Activated B cell treated with CpG ODN at 0.5 μM for 24 hours (primary cell): ENCODE measurements around the gene RAB43. TPM values are rescaled to one million over a fixed set of nuclear protein-coding genes. Genes with fewer than 3 reads are reported as not detected.

Experiments
- ATAC-seq: fragments of 200-7000 bp; cut with Tn5 transposase; one replicate; pipeline ENCODE4 v1.10.0; 2021; ENCODE audit warnings: low read depth, mild to moderate bottlenecking, moderate library complexity
- CTCF ChIA-PET: fragments of 350-600 bp; sonication (Branson Sonifier 250); formaldehyde crosslinking; loops from one replicate; lab custom pipeline; 2021; ENCODE audit warnings: antibody characterized with exemption; lab: Charles Lee
- POLR2A ChIA-PET: fragments of 350-600 bp; sonication (Branson Sonifier 250); formaldehyde crosslinking; loops from one replicate; lab custom pipeline; 2021; ENCODE audit warnings: antibody characterized with exemption; lab: Charles Lee
- DNase-seq: peaks from one replicate; pipeline ENCODE4 v3.0.0; 2022
- H3K27ac Mint-ChIP-seq: one replicate; pipeline ENCODE4 v1.8.0; 2020; ENCODE audit warnings: mixed read lengths
- H3K27me3 Mint-ChIP-seq: one replicate; pipeline ENCODE4 v1.8.0; 2021; ENCODE audit warnings: mixed read lengths
- H3K36me3 Mint-ChIP-seq: one replicate; pipeline ENCODE4 v1.8.0; 2021; ENCODE audit warnings: low read depth, mixed read lengths
- H3K4me1 Mint-ChIP-seq: one replicate; pipeline ENCODE4 v1.8.0; 2021; ENCODE audit warnings: mixed read lengths
- H3K4me3 Mint-ChIP-seq: one replicate; pipeline ENCODE4 v1.8.0; 2020; ENCODE audit warnings: mild to moderate bottlenecking, mixed read lengths
- H3K9me3 Mint-ChIP-seq: one replicate; pipeline ENCODE4 v1.8.0; 2020; ENCODE audit warnings: mixed read lengths
- intact Hi-C: fragments of 100-400 bp; cut with micrococcal nuclease; formaldehyde crosslinking; loops from one replicate; pipeline ENCODE4 v1.15.1; 2024
- total RNA-seq: library from RNA; stranded (reverse); gene quantifications from 2 replicates; pipeline ENCODE4 v1.2.3, GENCODE V29; 2022
- TF ChIP-seq, protein P1 (sequence below): fragments of 200-600 bp; IDR thresholded peaks from one replicate; pipeline ENCODE4 v1.8.0; 2022; ENCODE audit warnings: antibody characterized with exemption, mild to moderate bottlenecking

Gene RAB43
- total RNA-seq, 1 donor from 2014 or later = 12.8 TPM

DNA sequence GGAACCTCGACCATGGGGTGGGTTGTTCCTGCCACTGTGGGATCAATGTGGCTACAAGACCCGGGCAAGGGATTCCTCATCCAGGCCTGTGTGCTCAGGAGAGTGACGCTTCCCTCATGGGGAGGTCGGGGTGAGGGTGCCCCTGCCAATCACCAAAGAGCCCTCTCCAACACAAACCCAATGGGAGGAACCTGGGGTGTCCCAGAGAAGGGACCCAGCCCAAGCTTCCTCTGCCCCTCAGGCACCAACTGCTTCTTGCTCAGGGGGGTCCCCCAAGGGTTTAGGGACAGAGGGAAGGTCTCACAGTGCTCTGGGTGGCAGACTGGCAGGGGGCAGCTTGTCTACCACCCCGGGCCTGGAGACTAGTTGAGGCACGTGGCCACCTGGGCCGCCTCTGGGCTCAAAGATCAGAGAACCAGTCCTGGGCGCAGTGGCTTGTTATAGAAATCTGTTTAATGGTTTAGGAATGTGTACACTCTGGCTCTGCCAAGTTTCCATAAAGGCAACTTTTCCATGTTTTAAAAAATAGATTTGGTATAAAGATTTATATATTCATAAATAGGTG, 34.4 kb downstream of the RAB43 start:
- Mint-ChIP-seq H3K9me3 (no peaks in the 10 kb centered on the region), H3K36me3 (peaks cover 7% of the 10 kb centered on the region), H3K27me3 (no peaks in the 10 kb centered on the region), H3K27ac (no peak overlapping the region), H3K4me1 (no peaks in the 10 kb centered on the region), H3K4me3 (no peak overlapping the region)
- ChIA-PET POLR2A (no interaction called here), CTCF (no interaction called here)
- TF ChIP-seq, protein P1, sequence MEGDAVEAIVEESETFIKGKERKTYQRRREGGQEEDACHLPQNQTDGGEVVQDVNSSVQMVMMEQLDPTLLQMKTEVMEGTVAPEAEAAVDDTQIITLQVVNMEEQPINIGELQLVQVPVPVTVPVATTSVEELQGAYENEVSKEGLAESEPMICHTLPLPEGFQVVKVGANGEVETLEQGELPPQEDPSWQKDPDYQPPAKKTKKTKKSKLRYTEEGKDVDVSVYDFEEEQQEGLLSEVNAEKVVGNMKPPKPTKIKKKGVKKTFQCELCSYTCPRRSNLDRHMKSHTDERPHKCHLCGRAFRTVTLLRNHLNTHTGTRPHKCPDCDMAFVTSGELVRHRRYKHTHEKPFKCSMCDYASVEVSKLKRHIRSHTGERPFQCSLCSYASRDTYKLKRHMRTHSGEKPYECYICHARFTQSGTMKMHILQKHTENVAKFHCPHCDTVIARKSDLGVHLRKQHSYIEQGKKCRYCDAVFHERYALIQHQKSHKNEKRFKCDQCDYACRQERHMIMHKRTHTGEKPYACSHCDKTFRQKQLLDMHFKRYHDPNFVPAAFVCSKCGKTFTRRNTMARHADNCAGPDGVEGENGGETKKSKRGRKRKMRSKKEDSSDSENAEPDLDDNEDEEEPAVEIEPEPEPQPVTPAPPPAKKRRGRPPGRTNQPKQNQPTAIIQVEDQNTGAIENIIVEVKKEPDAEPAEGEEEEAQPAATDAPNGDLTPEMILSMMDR = no peak
- no peak for DNase-seq
- intact Hi-C loops = no loop called here
- no peak for ATAC-seq

DNA sequence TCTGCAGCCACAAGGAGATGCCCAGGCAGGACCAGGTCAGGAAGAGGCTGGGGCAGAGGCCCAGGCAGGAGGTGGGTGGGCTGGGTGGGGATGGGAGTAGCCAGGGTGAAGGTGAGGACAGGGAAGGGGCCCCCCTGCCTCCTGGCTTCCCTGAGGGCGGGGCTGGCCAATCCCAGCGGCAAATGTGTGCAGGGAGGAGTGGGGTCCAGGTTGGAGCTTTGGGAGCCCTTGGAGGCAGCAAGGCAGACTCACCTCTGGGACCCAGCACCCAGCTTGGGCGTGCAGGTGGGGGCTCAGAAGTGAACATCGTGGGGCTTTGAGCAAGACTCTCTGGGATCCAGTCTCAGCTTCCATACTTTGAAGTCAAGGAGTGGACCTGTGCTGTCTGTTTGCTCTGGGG, 35.8 kb downstream of the RAB43 start:
- DNase-seq (no peak), ATAC-seq (no peak)
- Mint-ChIP-seq H3K9me3 (no peaks in the 10 kb centered on the region), H3K4me1 (no peaks in the 10 kb centered on the region), H3K27me3 (peaks cover 2% of the 10 kb centered on the region), H3K36me3 (no peaks in the 10 kb centered on the region), H3K27ac (no peak overlapping the region), H3K4me3 (no peak overlapping the region)
- TF ChIP-seq, protein P1 = no peak
- intact Hi-C loops = no loop called here
- CTCF ChIA-PET = interaction anchor here (0.7 kb wide), 1 partner anchor 115 kb away, joined by 3 read pairs; no protein-coding TSS in a partner anchor
- POLR2A ChIA-PET = interaction anchor here (0.8 kb wide), 1 partner anchor 35 kb away, joined by 3 read pairs; no protein-coding TSS in a partner anchor

DNA sequence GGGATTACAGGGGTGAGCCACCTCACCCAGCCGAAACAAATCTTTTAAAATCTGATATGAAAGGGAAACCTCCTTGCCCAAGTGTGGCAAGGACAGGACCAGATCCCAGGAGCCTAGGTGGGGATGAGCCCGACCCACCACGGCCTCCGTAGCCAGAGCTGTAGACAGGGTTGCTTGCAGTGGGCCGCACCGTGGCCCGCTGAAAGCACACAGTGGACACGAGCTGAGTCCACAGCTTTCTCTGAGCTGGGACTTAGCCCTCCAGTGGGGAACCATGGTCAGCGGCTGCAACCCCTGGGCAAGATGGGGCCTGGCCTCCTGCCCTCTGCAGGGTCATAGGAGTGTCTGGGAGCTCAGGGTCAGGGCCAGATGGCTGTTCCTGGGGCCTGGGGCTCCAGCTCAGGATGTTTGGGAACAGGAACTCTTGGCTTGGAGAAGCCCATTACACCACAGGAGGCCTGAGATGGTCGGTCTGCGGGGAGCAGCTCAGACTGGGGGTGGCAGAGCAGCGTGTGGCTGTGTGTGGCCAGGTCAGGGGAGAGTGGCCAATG, 36.4 kb downstream of the RAB43 start:
- ChIA-PET CTCF (interaction anchor here (0.6 kb wide), 1 partner anchor 269 kb away, joined by 4 read pairs; no protein-coding TSS in a partner anchor), POLR2A (interaction anchor here (0.8 kb wide), 1 partner anchor 35 kb away, joined by 3 read pairs; no protein-coding TSS in a partner anchor)
- Mint-ChIP-seq H3K36me3 (no peaks in the 10 kb centered on the region), H3K27ac (no peak overlapping the region), H3K4me3 (no peak overlapping the region), H3K27me3 (peaks cover 2% of the 10 kb centered on the region), H3K4me1 (no peaks in the 10 kb centered on the region), H3K9me3 (no peaks in the 10 kb centered on the region)
- TF ChIP-seq, protein P1 = no peak
- DNase-seq (no peak), ATAC-seq (no peak)
- intact Hi-C loops = no loop called here

DNA sequence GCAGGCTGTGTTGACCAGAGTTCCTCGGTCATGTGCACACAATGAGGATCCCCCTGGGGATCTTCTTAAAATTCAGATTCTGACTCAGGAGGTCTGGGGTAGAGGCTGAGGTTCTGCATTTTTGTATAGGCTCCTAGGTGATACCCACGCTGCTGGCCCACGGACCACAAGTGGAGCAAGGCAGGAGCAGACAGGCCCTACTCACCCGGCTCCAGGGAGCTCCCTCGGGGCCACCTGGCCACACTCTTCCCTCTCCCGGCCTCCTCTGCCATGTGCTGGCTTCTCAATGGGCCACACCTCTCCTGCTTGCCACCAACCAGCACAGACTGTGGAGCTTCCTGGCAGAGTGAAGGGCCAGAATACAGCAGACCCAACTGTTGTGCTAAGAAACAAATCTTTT, 37.1 kb downstream of the RAB43 start:
- intact Hi-C loops = no loop called here
- TF ChIP-seq, protein P1 = no peak
- ATAC-seq (no peak), DNase-seq (no peak)
- Mint-ChIP-seq H3K27me3 (peaks cover 2% of the 10 kb centered on the region), H3K36me3 (no peaks in the 10 kb centered on the region), H3K9me3 (no peaks in the 10 kb centered on the region), H3K4me1 (no peaks in the 10 kb centered on the region), H3K27ac (no peak overlapping the region), H3K4me3 (no peak overlapping the region)
- POLR2A ChIA-PET = no interaction called here
- CTCF ChIA-PET = no interaction called here

- TF ChIP-seq, protein P1 = no peak
- Mint-ChIP-seq H3K27me3 (peaks cover 2% of the 10 kb centered on the region), H3K9me3 (no peaks in the 10 kb centered on the region), H3K27ac (no peak overlapping the region), H3K4me1 (no peaks in the 10 kb centered on the region), H3K36me3 (no peaks in the 10 kb centered on the region), H3K4me3 (no peak overlapping the region)
- ATAC-seq = no peak
- ChIA-PET CTCF (no interaction called here), POLR2A (no interaction called here)
- intact Hi-C loops = no loop called here
- DNase-seq = no peak
These were observed 39.6 kb downstream of the RAB43 start for GRCh38 chr3:129082026-129082425.
